ENCODE data around the gene SEC14L5. TPM values are rescaled to one million over a fixed set of nuclear protein-coding genes. Genes with fewer than 3 reads are reported as not detected.

The SEC14L5 gene
- total and polyA plus RNA-seq, 9 donors, result 0.11 to 1.5 (median 0.38) TPM

GRCh38 chr16:5027086-5027485 is 69.0 kb downstream of the SEC14L5 start:
- H3K4me3 ChIP-seq, result no peak overlapping the region
- no peaks in the 10 kb centered on the region for H3K36me3 ChIP-seq
- WGBS, 3 donors, result 87 to 91% (median 90%) methylated on average over 7 of the region's 7 CpGs
- DNase-seq, result peak in 1 of 5 donors; percentile 16
- no peaks in the 10 kb centered on the region for H3K9me3 ChIP-seq
- intact Hi-C loops (cut with DNase I), result loop anchor here in 1 of 4 donors (10.0 kb wide), 1 partner anchor 62 kb away; no protein-coding TSS in a partner anchor
- no peak overlapping the region for H3K27ac ChIP-seq
- H3K27me3 ChIP-seq, result no peaks in the 10 kb centered on the region
- H3K4me1 ChIP-seq (ENCODE audit: insufficient read depth), result no peaks in the 10 kb centered on the region
- TF ChIP-seq POLR2A (IDR thresholded peaks at IDR 0.05) (no peak), CTCF (IDR thresholded peaks at IDR 0.05) (no peak), EP300 (IDR thresholded peaks at IDR 0.05) (no peak)

- no peak overlapping the region for H3K4me3 ChIP-seq
- 91 to 94% (median 92%) methylated on average over 31 to 32 of the region's 32 CpGs for WGBS, 3 donors
- no peaks in the 10 kb centered on the region for H3K4me1 ChIP-seq (ENCODE audit: insufficient read depth)
- intact Hi-C loops (cut with DNase I), result loop anchor here in 1 of 4 donors (10.0 kb wide), 1 partner anchor 63 kb away; no protein-coding TSS in a partner anchor
- peak in 1 of 5 donors; percentile 26 for DNase-seq
- H3K27ac ChIP-seq, result no peak overlapping the region
- H3K27me3 ChIP-seq, result no peaks in the 10 kb centered on the region
- H3K36me3 ChIP-seq, result no peaks in the 10 kb centered on the region
- no peaks in the 10 kb centered on the region for H3K9me3 ChIP-seq
- no peak for TF ChIP-seq EP300 (IDR thresholded peaks at IDR 0.05)
- TF ChIP-seq CTCF (IDR thresholded peaks at IDR 0.05), result no peak
- TF ChIP-seq POLR2A (IDR thresholded peaks at IDR 0.05), result no peak
Measured at GRCh38 chr16:5027575-5028235, 69.6 kb downstream of the SEC14L5 start.

GRCh38 chr16:5028950-5029475 is 70.9 kb downstream of the SEC14L5 start:
- H3K9me3 ChIP-seq, result no peaks in the 10 kb centered on the region
- H3K4me3 ChIP-seq, result no peak overlapping the region
- peak in 1 of 5 donors; percentile 10 for DNase-seq
- H3K27me3 ChIP-seq, result no peaks in the 10 kb centered on the region
- no peaks in the 10 kb centered on the region for H3K36me3 ChIP-seq
- no peak overlapping the region for H3K27ac ChIP-seq
- intact Hi-C loops (cut with DNase I), result loop anchor here in 1 of 4 donors (10.0 kb wide), 1 partner anchor 64 kb away; no protein-coding TSS in a partner anchor
- TF ChIP-seq POLR2A (IDR thresholded peaks at IDR 0.05) (no peak), EP300 (IDR thresholded peaks at IDR 0.05) (no peak), CTCF (IDR thresholded peaks at IDR 0.05) (no peak)
- H3K4me1 ChIP-seq (ENCODE audit: insufficient read depth), result peaks cover 1% of the 10 kb centered on the region
- 90 to 91% (median 90%) methylated on average over 18 of the region's 18 CpGs for WGBS, 3 donors

GRCh38 chr16:5030251-5030870 is 72.2 kb downstream of the SEC14L5 start:
- no peaks in the 10 kb centered on the region for H3K27me3 ChIP-seq
- no peak overlapping the region for H3K4me3 ChIP-seq
- intact Hi-C loops (cut with DNase I), result no loop called here
- WGBS, 3 donors, result 85 to 90% (median 86%) methylated on average over 12 of the region's 12 CpGs
- TF ChIP-seq CTCF (IDR thresholded peaks at IDR 0.05) (no peak), POLR2A (IDR thresholded peaks at IDR 0.05) (no peak), EP300 (IDR thresholded peaks at IDR 0.05) (no peak)
- no peaks in the 10 kb centered on the region for H3K36me3 ChIP-seq
- H3K27ac ChIP-seq, result no peak overlapping the region
- H3K9me3 ChIP-seq, result no peaks in the 10 kb centered on the region
- peak in 1 of 5 donors; percentile 3 for DNase-seq
- H3K4me1 ChIP-seq (ENCODE audit: insufficient read depth), result peaks cover 6% of the 10 kb centered on the region

All from ovary (tissue), 9 donors.